HG02588 (cell line): ENCODE results near the gene LRRC58.
"Not testable (repeated sequence)": the region's sequence is repeated elsewhere in the genome, so short reads cannot be mapped to it uniquely, and the experiment has no call there.

Experiments used
- ATAC-seq: cut with Tn5 transposase; IDR thresholded peaks from one replicate; pipeline ENCODE4 v1.9.1; 2021; ENCODE audit warnings: mild to moderate bottlenecking, moderate library complexity; ENCODE audit not compliant: unreplicated experiment

The LRRC58 gene

DNA sequence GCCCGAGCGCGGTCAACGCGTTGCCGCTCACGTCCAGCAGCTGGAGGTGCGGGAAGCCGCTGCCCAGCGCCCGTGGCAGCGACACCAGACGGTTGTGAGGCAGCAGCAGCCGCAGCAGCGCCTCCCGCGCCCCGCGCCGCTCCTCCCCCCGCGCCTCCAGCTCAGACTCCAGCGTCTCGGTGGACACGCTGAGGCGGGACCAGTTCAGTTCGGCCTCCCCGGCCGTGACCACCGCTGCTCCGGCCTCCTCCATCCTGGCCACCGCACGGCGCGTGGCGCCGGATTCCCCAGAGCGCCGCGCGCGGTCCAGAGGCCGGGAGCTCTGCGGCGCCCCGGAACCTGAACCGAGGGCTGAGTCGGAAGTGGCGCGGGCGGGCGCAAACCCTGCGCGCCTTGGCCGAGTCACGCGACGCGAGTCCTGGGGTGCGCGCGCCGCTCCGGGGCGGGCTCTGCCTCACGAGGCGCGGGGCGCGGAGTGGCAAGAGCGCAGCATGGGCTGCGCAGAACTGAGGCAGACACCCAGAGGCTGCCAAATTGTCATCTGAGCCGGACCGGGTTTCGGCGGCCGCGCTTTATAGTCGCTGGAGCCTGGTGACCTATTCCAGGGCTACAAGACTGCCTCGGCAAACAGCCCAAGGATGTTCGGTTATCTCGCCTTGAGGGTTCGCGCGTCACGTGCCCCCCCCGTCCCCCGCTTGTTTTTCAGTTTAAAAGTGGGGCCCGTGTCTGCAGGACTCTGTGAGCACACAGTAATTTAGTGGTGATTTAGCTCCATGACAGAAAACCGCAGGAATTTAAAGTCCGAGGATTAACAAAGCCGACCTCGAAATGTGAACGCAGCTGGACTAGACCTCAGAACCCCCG is at the start of gene LRRC58:
LRRC58 (minus strand) TSS at position 364 of the 864 bp plus-strand sequence; CDS start at position 253, 111 bp downstream.
- ATAC-seq, result peak; percentile 90

DNA sequence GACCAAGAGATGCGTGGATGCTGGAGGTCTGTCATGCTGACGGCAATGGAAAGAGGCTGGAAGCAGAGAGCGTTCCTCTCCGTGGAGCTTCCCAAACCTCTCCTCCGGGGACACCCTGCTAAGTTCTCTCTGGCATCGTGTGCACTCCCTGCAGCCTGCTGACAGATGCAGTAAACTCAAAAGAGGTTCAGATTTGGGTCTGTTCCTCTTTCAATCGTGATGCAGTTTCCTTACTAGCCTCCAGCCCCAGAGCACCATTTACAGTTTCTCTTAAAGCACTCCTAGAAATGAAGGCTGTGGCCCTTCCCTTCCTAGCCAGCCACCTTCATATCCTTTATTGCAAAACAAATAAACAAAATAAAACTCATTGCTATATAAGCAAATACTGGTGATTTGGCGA is 47.3 kb upstream of the LRRC58 start:
- ATAC-seq, result no peak

DNA sequence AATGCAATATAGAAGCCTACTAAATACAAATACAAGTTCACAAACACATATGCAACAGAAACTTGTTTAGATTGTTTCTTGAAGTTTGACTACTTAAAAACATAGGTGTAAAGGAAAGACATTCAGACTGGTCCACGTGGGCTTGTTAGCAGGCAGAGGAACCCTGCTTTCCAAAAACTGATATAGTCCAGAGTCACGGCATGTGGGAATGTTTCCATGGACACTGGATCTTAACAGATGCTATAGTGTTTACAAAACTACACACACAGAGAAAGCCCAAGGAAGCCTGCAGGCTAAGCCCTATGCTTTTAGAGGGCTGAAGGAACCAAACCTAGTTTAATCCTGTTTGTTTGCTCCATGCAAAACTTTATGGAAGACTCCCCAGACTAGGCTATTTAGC is 45.2 kb upstream of the LRRC58 start:
- ATAC-seq, result no peak

DNA sequence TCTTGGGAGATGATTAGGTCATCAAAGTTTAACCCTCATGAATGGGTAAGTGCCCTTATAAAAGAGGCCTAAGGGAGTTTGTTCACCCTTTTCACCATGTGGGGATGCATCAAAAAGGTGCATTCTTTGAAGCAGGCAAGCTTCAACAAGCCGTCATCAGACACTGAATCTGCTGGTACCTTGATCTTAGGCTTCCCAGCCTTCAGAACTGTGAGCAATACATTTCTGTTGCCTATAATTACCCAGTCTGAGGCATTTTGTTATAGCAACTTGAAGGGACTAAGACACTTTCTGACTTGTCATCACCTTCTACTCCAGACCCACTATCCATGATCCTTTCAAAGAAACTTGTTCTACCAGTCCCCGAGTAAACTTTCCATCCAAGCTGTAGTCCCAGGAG is 44.6 kb upstream of the LRRC58 start:
- ATAC-seq, result no peak

DNA sequence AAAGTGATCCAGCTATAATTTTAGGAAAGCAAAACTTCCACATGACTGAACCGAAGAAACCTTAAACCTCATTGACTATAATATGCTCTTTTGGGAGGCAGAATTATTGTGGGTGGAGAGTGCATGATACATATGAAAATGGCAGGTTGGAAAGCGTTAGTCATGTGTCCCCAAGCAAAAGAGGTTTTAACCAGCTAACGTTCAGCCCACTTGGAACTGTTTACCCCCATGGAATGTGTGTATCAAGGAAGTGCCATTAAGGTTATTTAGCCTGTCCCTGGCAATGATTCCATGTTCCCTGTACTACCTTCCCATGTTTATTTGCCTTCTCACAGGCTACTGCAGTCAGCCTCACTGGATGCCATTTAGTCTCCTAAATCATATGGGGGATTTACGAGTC is 44.1 kb upstream of the LRRC58 start:
- ATAC-seq, result no peak

DNA sequence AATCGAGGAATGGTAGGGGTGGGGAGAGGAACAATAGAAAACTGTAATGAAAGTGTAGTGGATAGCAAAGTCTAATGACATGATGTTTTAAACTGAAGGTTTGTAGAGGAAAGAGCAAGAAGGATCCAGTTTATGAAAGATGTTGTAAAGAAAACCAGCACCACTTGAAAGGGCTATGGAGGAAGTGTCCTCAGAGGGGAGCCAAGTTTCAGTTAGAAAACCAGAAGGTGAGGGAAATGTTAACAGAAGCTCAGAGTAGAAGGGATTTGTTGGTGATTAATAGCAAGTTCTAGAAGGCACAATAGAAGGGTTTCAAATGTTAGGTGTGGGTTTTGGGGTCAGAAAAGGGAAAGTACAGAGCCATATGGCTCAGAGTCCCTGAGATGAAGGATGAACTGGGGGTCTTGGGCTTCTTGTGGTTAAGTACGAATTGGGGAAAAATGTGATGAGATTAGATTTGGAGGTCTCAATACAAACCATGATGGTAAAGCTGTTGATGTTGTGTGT is 33.8 kb upstream of the LRRC58 start:
- no peak for ATAC-seq

DNA sequence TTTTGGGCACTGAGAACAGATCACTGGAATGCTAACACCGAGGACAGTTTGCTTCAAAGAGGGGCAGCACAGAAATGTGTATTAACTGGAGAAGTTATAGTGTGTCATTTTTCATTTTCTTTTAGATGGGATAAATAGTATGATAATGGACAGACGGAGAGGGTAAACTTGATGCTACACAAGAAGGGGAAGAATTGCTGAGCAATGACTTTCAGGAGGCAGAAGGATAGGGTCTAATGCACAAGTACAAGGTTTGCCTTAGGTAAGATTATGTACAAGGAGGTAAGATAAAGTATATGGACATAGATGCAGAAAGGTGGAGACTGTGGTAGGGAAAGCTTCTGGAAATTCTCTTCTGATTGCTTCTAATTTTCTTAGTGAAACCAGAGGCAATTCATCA is 32.3 kb upstream of the LRRC58 start:
- ATAC-seq, result no peak

DNA sequence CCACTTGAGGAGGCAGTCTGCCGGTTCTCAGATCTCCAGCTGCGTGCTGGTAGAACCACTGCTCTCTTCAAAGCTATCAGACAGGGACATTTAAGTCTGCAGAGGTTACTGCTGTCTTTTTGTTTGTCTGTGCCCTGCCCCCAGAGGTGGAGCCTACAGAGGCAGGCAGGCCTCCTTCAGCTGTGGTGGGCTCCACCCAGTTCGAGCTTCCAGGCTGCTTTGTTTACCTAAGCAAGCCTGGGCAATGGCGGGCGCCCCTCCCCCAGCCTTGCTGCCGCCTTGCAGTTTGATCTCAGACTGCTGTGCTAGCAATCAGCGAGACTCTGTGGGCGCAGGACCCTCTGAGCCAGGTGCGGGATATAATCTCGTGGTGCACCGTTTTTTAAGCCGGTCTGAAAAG is 28.8 kb upstream of the LRRC58 start:
- ATAC-seq, result not testable (repeated sequence)

DNA sequence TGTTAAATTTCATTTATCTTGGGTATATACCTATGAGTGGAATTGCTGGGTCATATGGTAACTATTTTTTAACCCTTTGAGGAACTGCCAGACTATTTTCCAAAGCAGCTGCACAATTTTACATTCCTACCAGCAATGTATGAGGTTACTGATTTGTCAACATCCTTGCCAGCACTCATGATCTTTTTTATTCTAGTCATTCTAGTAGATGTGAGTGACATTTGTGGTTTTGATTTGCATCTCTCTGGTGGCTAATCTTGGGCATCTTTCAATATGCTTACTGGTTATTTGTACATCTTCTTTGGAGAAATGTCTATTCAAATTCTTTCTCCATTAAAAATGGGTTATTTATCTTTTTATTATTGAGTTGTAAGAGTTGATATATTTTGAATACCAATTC is 21.3 kb upstream of the LRRC58 start:
- ATAC-seq, result no peak

DNA sequence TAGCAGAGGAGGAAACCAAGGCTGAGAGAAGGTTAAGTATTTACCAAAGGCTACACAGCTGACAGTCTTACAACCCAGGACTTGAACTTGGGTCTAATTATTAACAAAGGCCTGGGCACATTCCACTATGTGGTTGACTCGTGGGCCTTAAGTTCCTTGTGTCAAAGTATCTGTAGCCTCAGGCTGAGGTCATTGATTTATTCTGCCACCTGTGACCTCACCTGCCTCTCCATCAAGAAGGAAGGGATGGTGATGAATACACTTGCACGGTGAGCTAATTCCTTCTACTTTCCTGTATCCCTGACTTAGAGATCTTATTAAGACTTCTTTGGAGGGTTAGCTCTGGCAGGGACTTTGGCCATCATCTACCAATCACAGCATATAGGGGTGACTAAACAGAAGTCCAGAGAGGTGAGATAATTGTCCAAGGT is 19.9 kb upstream of the LRRC58 start:
- peak; percentile 84 for ATAC-seq

DNA sequence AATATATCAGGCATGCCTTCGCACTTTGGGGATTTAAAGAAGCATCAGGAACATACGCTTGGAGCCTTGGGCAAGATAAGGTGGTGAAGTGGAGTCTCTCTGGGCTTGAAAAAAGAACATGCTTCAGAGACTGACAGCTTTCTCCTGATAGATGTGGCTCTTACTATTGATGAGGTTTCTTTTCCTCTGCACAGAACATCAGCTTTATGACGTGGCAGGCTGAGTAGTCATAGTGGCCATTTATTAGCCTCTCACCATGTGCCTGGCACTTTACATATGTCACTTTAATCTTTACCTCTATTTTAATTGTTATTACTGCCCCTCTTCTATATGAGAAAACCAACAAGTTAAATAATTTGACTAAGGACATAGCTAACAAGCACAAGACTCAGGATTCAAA is 19.0 kb upstream of the LRRC58 start:
- peak; percentile 45 for ATAC-seq

DNA sequence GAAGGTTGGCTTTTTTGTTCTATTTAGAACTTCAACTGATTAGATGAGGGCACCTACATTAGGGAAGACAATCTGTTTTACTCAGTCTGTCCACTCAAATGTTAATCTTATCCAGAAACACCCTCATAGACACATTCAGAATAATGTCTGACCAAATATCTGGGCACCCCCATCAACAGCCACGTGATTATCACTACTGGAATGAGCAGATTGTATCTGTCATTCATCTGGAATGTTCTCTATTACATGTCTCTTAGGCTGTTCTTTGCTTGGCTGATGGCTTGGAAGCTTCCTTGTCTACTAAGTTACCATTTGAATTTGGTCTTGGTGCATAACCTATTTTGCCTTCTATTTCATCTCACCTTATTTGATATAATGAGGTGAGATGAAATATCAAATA is 15.7 kb upstream of the LRRC58 start:
- ATAC-seq, result no peak

DNA sequence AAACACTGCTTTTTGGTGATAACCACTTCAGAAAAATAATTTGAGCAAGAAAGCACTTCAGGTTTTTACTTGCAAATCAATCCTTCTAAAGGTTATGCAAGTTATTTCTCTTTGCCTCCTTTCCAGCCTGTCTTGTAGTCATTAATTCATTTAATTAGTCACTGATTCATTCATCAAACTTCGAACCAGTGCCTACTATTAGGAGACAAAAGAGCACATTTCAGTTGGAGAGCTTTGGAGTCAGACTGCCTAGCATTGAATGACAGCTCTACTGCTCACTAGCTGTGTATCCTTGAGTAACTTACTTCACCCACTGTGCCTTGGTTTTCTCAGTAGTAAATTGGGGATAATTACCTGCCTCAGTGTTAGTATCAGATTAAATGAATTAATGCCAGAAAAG is 14.9 kb upstream of the LRRC58 start:
- no peak for ATAC-seq

DNA sequence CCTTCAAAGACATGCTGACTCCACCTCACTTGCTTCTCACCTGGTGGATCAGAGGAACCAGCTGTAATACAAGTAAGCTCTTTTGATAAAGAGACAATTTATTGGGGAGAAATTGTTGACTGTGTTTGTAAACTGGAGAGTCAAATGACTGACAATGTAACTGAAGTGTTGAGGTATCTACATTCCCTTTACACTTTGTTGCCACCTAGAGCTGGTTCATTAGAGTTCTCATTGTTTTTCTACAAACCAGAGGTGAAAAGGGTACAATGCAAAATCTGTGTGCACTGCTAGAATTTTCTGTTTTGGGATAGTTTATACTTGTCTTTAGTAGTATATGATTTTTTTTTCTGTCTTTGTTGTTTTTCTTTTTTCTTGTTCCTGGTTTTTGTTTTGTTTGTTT is 8.7 kb upstream of the LRRC58 start:
- no peak for ATAC-seq

DNA sequence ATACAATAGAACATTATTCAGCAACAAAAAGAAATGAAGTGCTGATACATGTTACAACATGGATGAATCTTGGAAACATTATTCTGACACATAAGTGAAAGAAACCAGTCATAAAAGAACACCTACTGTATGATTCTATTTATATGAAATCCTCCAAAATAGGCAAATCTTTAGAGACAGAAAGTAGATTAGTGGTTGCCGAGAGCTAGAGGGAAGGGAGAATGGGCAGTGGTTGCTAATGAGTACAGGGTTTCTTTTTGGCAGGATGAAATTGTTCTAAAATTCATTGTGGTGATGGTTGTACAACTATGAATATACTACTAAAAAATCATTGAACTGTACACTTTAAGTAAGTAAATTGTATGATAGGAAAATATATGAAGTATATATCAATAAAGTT is 6.3 kb upstream of the LRRC58 start:
- ATAC-seq, result no peak

DNA sequence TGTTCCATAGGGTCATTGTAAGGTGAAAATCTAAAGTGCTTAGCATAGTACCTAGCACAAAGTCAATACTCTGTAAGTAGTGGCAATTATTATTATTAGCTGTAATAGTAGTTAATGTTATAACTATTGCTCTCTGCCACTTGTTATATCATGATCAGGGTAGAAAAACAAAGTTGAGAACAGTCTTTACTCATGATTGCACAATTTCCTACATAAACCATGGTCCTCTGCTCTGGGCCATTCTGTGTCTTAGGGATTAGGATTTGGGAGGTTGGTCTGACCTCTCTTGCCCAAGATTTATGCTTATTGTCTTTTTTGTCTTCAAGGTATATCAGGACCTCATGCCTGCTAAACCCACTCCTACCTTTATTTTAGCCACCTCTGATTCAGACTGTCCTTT is 4.3 kb upstream of the LRRC58 start:
- ATAC-seq, result no peak

DNA sequence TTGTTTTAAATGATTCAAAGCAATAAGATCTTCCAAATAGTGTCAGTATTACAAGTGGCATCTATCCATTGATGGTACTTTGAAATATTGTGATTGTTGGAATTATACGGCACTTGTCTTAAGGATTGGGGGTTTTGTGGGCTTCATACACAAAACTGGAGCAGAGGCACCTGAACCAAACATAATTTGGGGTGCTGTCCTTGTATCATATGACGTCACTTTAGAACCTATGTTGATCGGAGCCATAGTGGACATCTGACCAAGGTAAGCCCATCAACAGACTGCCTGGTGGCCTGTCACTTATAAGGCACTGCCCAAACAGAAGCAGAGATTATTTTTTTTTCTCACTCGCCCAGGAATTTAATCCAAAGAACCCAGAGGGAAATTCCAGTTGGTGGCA is 2.9 kb upstream of the LRRC58 start:
- ATAC-seq, result no peak

DNA sequence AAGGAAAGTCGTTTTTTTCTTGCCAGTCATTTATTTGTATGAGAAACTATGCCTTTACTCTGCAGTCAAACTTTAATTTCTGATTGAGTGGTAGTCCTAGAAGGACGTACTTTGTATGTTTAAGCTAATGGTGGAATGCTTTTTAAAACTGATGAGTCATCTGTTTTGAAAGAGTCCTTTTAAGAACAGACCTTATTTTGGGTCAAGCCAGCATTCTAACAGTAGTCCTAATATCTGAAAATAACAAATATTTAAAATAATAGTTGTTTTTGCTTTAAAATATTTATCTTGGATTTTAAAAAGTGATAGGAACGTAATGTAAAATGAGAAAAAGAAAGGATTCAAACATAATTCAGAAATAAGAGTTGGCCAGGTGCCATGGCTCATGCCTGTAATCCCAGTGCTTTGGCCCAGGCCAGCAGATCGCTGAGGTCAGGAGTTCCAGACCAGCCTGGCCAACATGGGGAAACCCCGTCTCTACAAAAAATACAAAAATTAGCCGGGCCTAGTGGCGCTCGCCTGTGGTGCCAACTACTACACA is 1.3 kb upstream of the LRRC58 start:
- no peak for ATAC-seq

DNA sequence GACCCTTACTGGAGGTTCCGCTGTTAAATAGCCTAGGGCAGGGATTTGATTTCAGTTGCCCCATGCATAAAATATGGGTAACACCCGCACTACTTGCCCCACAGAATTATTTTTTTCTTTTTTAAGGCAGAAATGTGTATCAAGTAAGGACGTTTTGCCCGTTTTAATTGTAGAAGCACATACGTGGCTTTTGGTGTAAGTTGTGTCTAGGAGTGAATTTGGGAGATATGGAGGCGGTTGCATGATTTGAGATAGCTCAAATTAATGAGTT is 636 bp upstream of the LRRC58 start:
- ATAC-seq, result no peak

DNA sequence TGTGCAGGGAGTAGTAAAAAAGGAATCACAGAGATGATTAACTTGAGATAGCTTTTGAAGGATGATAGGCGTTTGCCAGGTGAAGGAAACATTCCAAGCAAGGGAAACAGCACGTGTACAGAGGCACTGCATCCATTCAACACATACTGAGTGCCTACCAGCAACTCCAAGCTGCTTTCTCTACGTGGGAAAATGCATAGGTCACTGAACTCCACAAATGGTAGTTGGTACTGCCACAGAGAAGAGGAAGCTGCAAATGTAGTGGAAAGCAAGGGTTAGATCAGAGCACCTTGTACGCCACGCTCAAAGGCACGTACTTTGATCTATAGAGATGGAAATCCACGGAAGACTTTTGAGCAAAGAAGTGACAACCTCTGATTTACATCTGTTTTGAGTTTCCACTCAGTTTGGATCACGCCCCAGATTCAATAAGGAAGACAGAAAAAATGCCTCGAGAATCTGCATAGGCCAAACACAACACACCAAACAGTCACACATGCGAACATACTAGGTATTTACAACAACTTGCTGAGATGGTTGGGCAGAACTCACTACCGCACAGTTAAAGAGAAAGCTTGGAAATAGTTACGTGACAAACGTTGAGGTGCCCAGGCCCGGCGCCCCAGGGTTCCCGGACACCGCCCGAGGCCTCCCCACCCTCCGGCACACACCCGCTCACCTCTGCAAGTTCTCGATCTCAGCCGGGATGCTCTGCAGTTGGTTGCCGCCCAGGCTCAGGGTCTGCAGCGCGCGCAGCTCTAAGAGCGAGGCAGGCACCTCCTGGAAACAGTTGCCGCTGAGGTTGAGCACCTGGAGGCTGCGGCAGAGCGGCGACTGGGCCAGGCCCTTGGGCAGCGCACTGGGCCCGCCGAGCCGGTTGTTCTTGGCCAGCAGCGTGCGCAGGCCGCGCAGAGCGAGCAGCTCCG is 826 bp downstream of the LRRC58 start:
- peak; percentile 41 for ATAC-seq

DNA sequence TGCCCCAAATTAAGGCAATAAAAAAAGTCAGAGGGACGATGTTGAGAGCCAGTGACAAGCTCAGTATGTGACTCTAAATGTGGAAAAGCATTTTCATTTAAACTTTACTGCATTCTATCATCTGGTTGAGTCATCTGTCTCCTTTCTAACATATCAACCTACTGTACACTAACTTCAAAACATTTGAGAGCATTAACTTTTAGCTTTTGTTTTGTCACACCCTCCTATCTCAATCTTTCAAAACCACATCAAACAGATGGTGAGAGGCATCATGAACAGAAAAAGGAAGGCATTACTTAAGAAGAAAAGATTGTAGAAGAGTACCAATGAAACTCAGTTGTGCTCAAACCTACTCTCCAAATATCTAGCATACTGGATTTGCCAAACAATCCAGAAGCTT is 4.8 kb downstream of the LRRC58 start:
- no peak for ATAC-seq
